NCI-H524 treated with DMSO at 0.1 percent for 48 hours (cell line): ENCODE measurements around the gene TRPM3.
"Not testable (repeated sequence)": the region's sequence is repeated elsewhere in the genome, so short reads cannot be mapped to it uniquely, and the experiment has no call there.

Source experiments
- DNase-seq: peaks from one replicate; lab custom pipeline; 2025; lab: John Stamatoyannopoulos, UW

Gene TRPM3

GRCh38 chr9:70995511-70995910 lies 125.9 kb downstream of the TRPM3 start:
- DNase-seq, result no peak

- no peak for DNase-seq
Measured at GRCh38 chr9:70994582-70994981, 126.8 kb downstream of the TRPM3 start.

- DNase-seq, result no peak
Measured at GRCh38 chr9:70988551-70988950, 132.9 kb downstream of the TRPM3 start.

GRCh38 chr9:70987986-70988385 lies 133.4 kb downstream of the TRPM3 start:
- DNase-seq, result no peak

- no peak for DNase-seq
Measured at GRCh38 chr9:70986984-70987383, 134.4 kb downstream of the TRPM3 start.

- DNase-seq, result no peak
Measured at GRCh38 chr9:70983723-70984295, 137.6 kb downstream of the TRPM3 start.

- no peak for DNase-seq
Measured at GRCh38 chr9:70981312-70981711, 140.1 kb downstream of the TRPM3 start.

- no peak for DNase-seq
Measured at GRCh38 chr9:70979966-70980365, 141.5 kb downstream of the TRPM3 start.

- no peak for DNase-seq
Measured at GRCh38 chr9:70978085-70978484, 143.3 kb downstream of the TRPM3 start.

- DNase-seq, result no peak
Measured at GRCh38 chr9:70975821-70976220, 145.6 kb downstream of the TRPM3 start.

GRCh38 chr9:70971723-70972122 lies 149.7 kb downstream of the TRPM3 start:
- DNase-seq, result no peak

- DNase-seq, result not testable (repeated sequence)
Measured at GRCh38 chr9:70966380-70966779, 155.0 kb downstream of the TRPM3 start.

GRCh38 chr9:70964861-70965260 lies 156.6 kb downstream of the TRPM3 start:
- DNase-seq, result no peak

GRCh38 chr9:70963554-70963953 lies 157.9 kb downstream of the TRPM3 start:
- no peak for DNase-seq

- no peak for DNase-seq
Measured at GRCh38 chr9:70962761-70963440, 158.5 kb downstream of the TRPM3 start.

- no peak for DNase-seq
Measured at GRCh38 chr9:70959366-70959765, 162.1 kb downstream of the TRPM3 start.

GRCh38 chr9:70954596-70955143 lies 166.8 kb downstream of the TRPM3 start:
- no peak for DNase-seq

- no peak for DNase-seq
Measured at GRCh38 chr9:70954126-70954525, 167.3 kb downstream of the TRPM3 start.

- no peak for DNase-seq
Measured at GRCh38 chr9:70951749-70952727, 169.4 kb downstream of the TRPM3 start.

- no peak for DNase-seq
Measured at GRCh38 chr9:70950270-70950669, 171.2 kb downstream of the TRPM3 start.

GRCh38 chr9:70949239-70949638 lies 172.2 kb downstream of the TRPM3 start:
- no peak for DNase-seq

- no peak for DNase-seq
Measured at GRCh38 chr9:70948744-70949143, 172.7 kb downstream of the TRPM3 start.

GRCh38 chr9:70947511-70947910 lies 173.9 kb downstream of the TRPM3 start:
- DNase-seq, result no peak
